ENCODE data around the gene C15orf40. TPM values are rescaled to one million over a fixed set of nuclear protein-coding genes. Genes with fewer than 3 reads are reported as not detected.

The C15orf40 gene
- total RNA-seq, 1 experiment from 2014 or later = 40.7 TPM

DNA sequence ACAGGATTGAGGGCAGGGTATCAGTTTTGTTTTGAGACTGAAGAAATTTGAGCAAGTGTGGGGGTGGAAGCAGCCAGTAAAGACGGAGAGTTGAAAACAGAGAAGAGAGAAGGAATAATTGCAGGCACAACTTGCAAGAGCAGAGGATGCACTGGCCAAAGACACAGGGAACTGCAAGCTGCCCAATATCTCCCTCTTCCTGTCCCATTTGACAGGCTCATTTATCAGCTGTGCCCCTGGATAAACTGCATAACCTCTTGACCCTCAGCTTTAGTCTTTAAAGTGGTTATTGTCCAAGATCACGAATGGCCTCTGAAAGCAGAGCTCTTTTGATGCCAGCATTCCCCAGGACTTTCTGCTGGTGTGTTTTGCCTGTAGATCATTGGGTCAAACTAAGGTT is 30.5 kb downstream of the C15orf40 start:
- Mint-ChIP-seq H3K27me3 (ENCODE audit: unreplicated experiment) (no peaks in the 10 kb centered on the region), H3K27ac (ENCODE audit: unreplicated experiment) (no peak overlapping the region), H3K9me3 (ENCODE audit: low read depth, unreplicated experiment) (no peaks in the 10 kb centered on the region), H3K4me3 (ENCODE audit: low read depth, unreplicated experiment) (no peak overlapping the region), H3K36me3 (ENCODE audit: insufficient read depth, unreplicated experiment) (peaks cover 13% of the 10 kb centered on the region), H3K4me1 (ENCODE audit: low read depth, unreplicated experiment) (peaks cover 11% of the 10 kb centered on the region)
- intact Hi-C loops (cut with micrococcal nuclease; ENCODE audit: unreplicated experiment) = loop anchor here (10.0 kb wide), 1 partner anchor 146 kb away; no protein-coding TSS in a partner anchor
- TF ChIP-seq CTCF (IDR thresholded peaks at IDR 0.05; ENCODE audit: unreplicated experiment) = no peak
- no TSS peak for BruUV-seq (replicated peaks)
- DNase-seq = no peak
- CTCF ChIA-PET = no interaction called here

DNA sequence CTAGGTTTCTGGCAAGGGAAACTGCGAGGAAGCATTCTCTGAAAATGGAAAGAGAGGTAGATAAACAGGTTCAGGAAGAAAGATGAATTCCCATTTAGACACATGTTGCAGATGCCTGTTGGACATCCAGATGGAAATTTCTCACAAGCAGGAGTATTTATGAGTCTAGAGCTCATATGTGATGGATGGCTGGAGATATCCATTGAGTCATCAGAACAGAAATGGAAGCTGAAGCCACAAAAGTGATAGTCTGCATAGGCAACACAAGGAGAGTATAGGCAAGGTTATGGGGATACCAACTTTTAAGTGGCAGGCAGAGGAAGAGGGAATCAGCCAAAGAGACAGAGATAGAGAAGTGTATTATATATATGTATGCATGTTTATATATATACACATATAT is 31.7 kb downstream of the C15orf40 start:
- H3K27me3 Mint-ChIP-seq (ENCODE audit: unreplicated experiment) = no peaks in the 10 kb centered on the region
- no TSS peak for BruUV-seq (replicated peaks)
- no peak for TF ChIP-seq CTCF (IDR thresholded peaks at IDR 0.05; ENCODE audit: unreplicated experiment)
- no peak for DNase-seq
- no peaks in the 10 kb centered on the region for H3K9me3 Mint-ChIP-seq (ENCODE audit: low read depth, unreplicated experiment)
- intact Hi-C loops (cut with micrococcal nuclease; ENCODE audit: unreplicated experiment) = loop anchor here (10.0 kb wide), 1 partner anchor 145 kb away; no protein-coding TSS in a partner anchor
- H3K36me3 Mint-ChIP-seq (ENCODE audit: insufficient read depth, unreplicated experiment) = peaks cover under 1% of the 10 kb centered on the region
- no peak overlapping the region for H3K4me3 Mint-ChIP-seq (ENCODE audit: low read depth, unreplicated experiment)
- CTCF ChIA-PET = no interaction called here
- no peak overlapping the region for H3K27ac Mint-ChIP-seq (ENCODE audit: unreplicated experiment)
- H3K4me1 Mint-ChIP-seq (ENCODE audit: low read depth, unreplicated experiment) = peaks cover 2% of the 10 kb centered on the region

DNA sequence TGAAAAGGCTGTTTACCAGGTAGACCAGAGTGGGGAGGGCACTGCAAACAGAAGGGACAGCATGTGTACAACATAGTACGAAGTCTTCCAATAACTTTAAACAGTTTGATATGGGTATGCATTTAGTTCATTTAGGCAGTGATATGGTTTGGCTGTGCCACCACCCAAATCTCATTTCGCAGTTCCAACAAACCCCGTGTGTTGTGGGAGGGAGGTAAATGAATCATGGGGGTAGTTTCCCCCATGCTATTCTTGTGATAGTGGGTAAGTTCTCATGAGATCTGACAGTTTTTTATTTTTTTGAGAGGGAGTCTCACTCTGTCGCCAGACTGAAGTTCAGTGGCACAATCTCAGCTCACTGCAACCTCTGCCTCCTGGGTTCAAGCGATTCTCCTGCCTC is 33.0 kb downstream of the C15orf40 start:
- H3K36me3 Mint-ChIP-seq (ENCODE audit: insufficient read depth, unreplicated experiment) = no peaks in the 10 kb centered on the region
- intact Hi-C loops (cut with micrococcal nuclease; ENCODE audit: unreplicated experiment) = no loop called here
- no peaks in the 10 kb centered on the region for H3K27me3 Mint-ChIP-seq (ENCODE audit: unreplicated experiment)
- H3K9me3 Mint-ChIP-seq (ENCODE audit: low read depth, unreplicated experiment) = no peaks in the 10 kb centered on the region
- no peak for TF ChIP-seq CTCF (IDR thresholded peaks at IDR 0.05; ENCODE audit: unreplicated experiment)
- H3K4me3 Mint-ChIP-seq (ENCODE audit: low read depth, unreplicated experiment) = no peak overlapping the region
- DNase-seq = no peak
- CTCF ChIA-PET = no interaction called here
- H3K4me1 Mint-ChIP-seq (ENCODE audit: low read depth, unreplicated experiment) = no peaks in the 10 kb centered on the region
- BruUV-seq (replicated peaks) = no TSS peak
- H3K27ac Mint-ChIP-seq (ENCODE audit: unreplicated experiment) = no peak overlapping the region

DNA sequence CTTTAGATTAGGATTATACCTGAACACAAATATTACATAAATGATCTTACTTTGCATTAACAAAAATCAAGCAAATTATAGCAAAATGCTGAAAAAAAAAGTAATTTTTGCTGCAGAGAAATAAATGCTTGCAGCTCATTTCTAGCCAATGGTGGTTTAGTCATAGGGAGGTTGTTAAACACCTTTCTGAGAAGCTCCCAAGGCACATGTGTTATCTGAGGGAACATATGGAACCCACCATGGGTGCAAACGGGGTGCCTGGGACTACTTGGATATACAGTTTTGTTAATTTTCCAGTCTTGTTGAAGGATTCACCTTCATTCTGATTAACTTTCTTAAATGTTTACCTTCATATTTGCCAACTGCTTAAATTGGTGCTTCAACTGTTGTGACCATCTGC is 34.4 kb downstream of the C15orf40 start:
- DNase-seq = no peak
- TF ChIP-seq CTCF (IDR thresholded peaks at IDR 0.05; ENCODE audit: unreplicated experiment) = no peak
- intact Hi-C loops (cut with micrococcal nuclease; ENCODE audit: unreplicated experiment) = no loop called here
- no TSS peak for BruUV-seq (replicated peaks)
- Mint-ChIP-seq H3K36me3 (ENCODE audit: insufficient read depth, unreplicated experiment) (no peaks in the 10 kb centered on the region), H3K4me3 (ENCODE audit: low read depth, unreplicated experiment) (no peak overlapping the region), H3K27ac (ENCODE audit: unreplicated experiment) (no peak overlapping the region), H3K4me1 (ENCODE audit: low read depth, unreplicated experiment) (no peaks in the 10 kb centered on the region), H3K9me3 (ENCODE audit: low read depth, unreplicated experiment) (no peaks in the 10 kb centered on the region), H3K27me3 (ENCODE audit: unreplicated experiment) (no peaks in the 10 kb centered on the region)
- CTCF ChIA-PET = no interaction called here

Measured in Calu3 (cell line).